SK-N-SH treated with all-trans-retinoic acid at 6 μM for 48 hours (cell line): Measurements from ENCODE around the gene GSG1L.

ENCODE experiments used
- ATAC-seq: fragments of 200-7000 bp; cut with Tn5 transposase; 3 replicates; pipeline ENCODE4 v1.9.1; 2020; ENCODE audit warnings: mild to moderate bottlenecking, moderate library complexity
- ARNTL ChIP-seq: fragments of 450-650 bp; formaldehyde crosslinking; IDR thresholded peaks from 2 replicates; pipeline ENCODE4 v1.5.0; 2020; ENCODE audit warnings: low read depth, mild to moderate bottlenecking, moderate library complexity, borderline replicate concordance
- BACH2 ChIP-seq: fragments of 250-450 bp; sonication (Bioruptor Pico); IDR thresholded peaks from 2 replicates; pipeline ENCODE4 v1.9.0; 2021; ENCODE audit warnings: mild to moderate bottlenecking, borderline replicate concordance
- CREB5 ChIP-seq: fragments of 250-450 bp; sonication (Bioruptor Pico); IDR thresholded peaks from 2 replicates; pipeline ENCODE4 v1.5.1; 2020; ENCODE audit warnings: low read depth, mild to moderate bottlenecking, moderate library complexity
- CSDC2 ChIP-seq: fragments of 250-450 bp; sonication (Bioruptor Pico); IDR thresholded peaks from 2 replicates; pipeline ENCODE4 v1.5.0; 2020; ENCODE audit warnings: mild to moderate bottlenecking, moderate library complexity
- CSRNP3 ChIP-seq: fragments of 250-450 bp; sonication (Bioruptor Pico); IDR thresholded peaks from 2 replicates; pipeline ENCODE4 v1.5.1; 2021; ENCODE audit warnings: mild to moderate bottlenecking, moderate library complexity
- ESRRG ChIP-seq: fragments of 250-450 bp; sonication (Bioruptor Pico); IDR thresholded peaks from 2 replicates; pipeline ENCODE4 v1.6.1; 2021; ENCODE audit warnings: mild to moderate bottlenecking
- GLIS3 ChIP-seq: fragments of 250-450 bp; sonication (Bioruptor Pico); IDR thresholded peaks from 2 replicates; pipeline ENCODE4 v1.5.0; 2020; ENCODE audit warnings: mild to moderate bottlenecking, moderate library complexity
- ISL1 ChIP-seq: fragments of 250-450 bp; sonication (Bioruptor Pico); IDR thresholded peaks from 2 replicates; pipeline ENCODE4 v2.1.2; 2022; ENCODE audit warnings: mild to moderate bottlenecking, moderate library complexity
- OSR1 ChIP-seq: fragments of 250-450 bp; sonication (Bioruptor Pico); IDR thresholded peaks from 2 replicates; pipeline ENCODE4 v1.8.0; 2022; ENCODE audit warnings: moderate library complexity, mild to moderate bottlenecking, inconsistent platforms
- PATZ1 ChIP-seq: fragments of 250-450 bp; sonication (Bioruptor Pico); IDR thresholded peaks from 2 replicates; pipeline ENCODE4 v1.8.0; 2020; ENCODE audit warnings: mild to moderate bottlenecking, moderate library complexity, borderline replicate concordance
- POU6F1 ChIP-seq: fragments of 250-450 bp; sonication (Bioruptor Pico); IDR thresholded peaks from 2 replicates; pipeline ENCODE4 v1.8.0; 2021; ENCODE audit warnings: low read depth, mild to moderate bottlenecking, moderate library complexity, borderline replicate concordance
- PPARA ChIP-seq: fragments of 250-450 bp; sonication (Bioruptor Pico); IDR thresholded peaks from 2 replicates; pipeline ENCODE4 v1.5.0; 2020; ENCODE audit warnings: mild to moderate bottlenecking, borderline replicate concordance
- RARB ChIP-seq: fragments of 250-450 bp; sonication (Bioruptor Pico); IDR thresholded peaks from 2 replicates; pipeline ENCODE4 v1.8.0; 2021; ENCODE audit warnings: mild to moderate bottlenecking, moderate library complexity
- SNAI2 ChIP-seq: fragments of 250-450 bp; sonication (Bioruptor Pico); IDR thresholded peaks from 2 replicates; pipeline ENCODE4 v1.5.0; 2020; ENCODE audit warnings: mild to moderate bottlenecking, moderate library complexity
- TCF4 ChIP-seq: fragments of 250-450 bp; sonication (Bioruptor Pico); IDR thresholded peaks from 2 replicates; pipeline ENCODE4 v1.8.0; 2021; ENCODE audit warnings: mild to moderate bottlenecking, moderate library complexity, borderline replicate concordance
- TOX ChIP-seq: fragments of 250-450 bp; sonication (Bioruptor Pico); IDR thresholded peaks from 2 replicates; pipeline ENCODE4 v1.8.0; 2021; ENCODE audit warnings: mild to moderate bottlenecking, moderate library complexity, borderline replicate concordance
- ZC3H10 ChIP-seq: fragments of 250-450 bp; sonication (Bioruptor Pico); IDR thresholded peaks from 2 replicates; pipeline ENCODE4 v1.5.1; 2021; ENCODE audit warnings: mild to moderate bottlenecking, moderate library complexity
- ZFP3 ChIP-seq: fragments of 250-450 bp; sonication (Bioruptor Pico); IDR thresholded peaks from 2 replicates; pipeline ENCODE4 v1.5.0; 2020; ENCODE audit warnings: mild to moderate bottlenecking, moderate library complexity
- ZFP30 ChIP-seq: fragments of 450-650 bp; formaldehyde crosslinking; IDR thresholded peaks from 2 replicates; pipeline ENCODE4 v1.5.0; 2022; ENCODE audit warnings: mild to moderate bottlenecking, moderate library complexity
- ZNF565 ChIP-seq: fragments of 450-650 bp; formaldehyde crosslinking; conservative IDR thresholded peaks from 2 replicates; pipeline ENCODE4 v1.5.0; 2020; ENCODE audit warnings: low read depth, mild to moderate bottlenecking, moderate library complexity
- ZNF70 ChIP-seq: fragments of 450-650 bp; formaldehyde crosslinking; IDR thresholded peaks from 2 replicates; pipeline ENCODE4 v1.5.0; 2020; ENCODE audit warnings: mild to moderate bottlenecking, moderate library complexity

The GSG1L gene

GRCh38 chr16:27817038-27817437, 246.5 kb downstream of the GSG1L start:
- no peak for ATAC-seq
- TF ChIP-seq OSR1 = no peak
- TF ChIP-seq BACH2 = no peak
- no peak for TF ChIP-seq ZFP30 (CRISPR knock-in tag)
- TF ChIP-seq CSRNP3 (CRISPR knock-in tag) = no peak
- TF ChIP-seq CREB5 = no peak
- no peak for TF ChIP-seq ZNF565
- no peak for TF ChIP-seq TCF4 (CRISPR knock-in tag)
- no peak for TF ChIP-seq ARNTL
- TF ChIP-seq TOX (CRISPR knock-in tag) = no peak
- TF ChIP-seq ISL1 (CRISPR knock-in tag) = no peak
- no peak for TF ChIP-seq ESRRG (CRISPR knock-in tag)
- no peak for TF ChIP-seq POU6F1
- TF ChIP-seq GLIS3 (CRISPR knock-in tag) = no peak
- TF ChIP-seq PPARA (CRISPR knock-in tag) = no peak
- TF ChIP-seq ZC3H10 (CRISPR knock-in tag) = no peak
- no peak for TF ChIP-seq RARB
- TF ChIP-seq, all 23 proteins: peak for 0

GRCh38 chr16:27816561-27816960, 247.0 kb downstream of the GSG1L start:
- no peak for ATAC-seq
- TF ChIP-seq CREB5 = no peak
- TF ChIP-seq ISL1 (CRISPR knock-in tag) = no peak
- TF ChIP-seq CSRNP3 (CRISPR knock-in tag) = no peak
- no peak for TF ChIP-seq ZC3H10 (CRISPR knock-in tag)
- TF ChIP-seq RARB = no peak
- TF ChIP-seq ZFP3 (CRISPR knock-in tag) = no peak
- TF ChIP-seq ESRRG (CRISPR knock-in tag) = no peak
- TF ChIP-seq SNAI2 (CRISPR knock-in tag) = no peak
- TF ChIP-seq PPARA (CRISPR knock-in tag) = no peak
- no peak for TF ChIP-seq ZFP30 (CRISPR knock-in tag)
- no peak for TF ChIP-seq CSDC2

GRCh38 chr16:27813591-27813990, 249.9 kb downstream of the GSG1L start:
- TF ChIP-seq PATZ1 (no peak), CSDC2 (no peak), POU6F1 (no peak), CSRNP3 (CRISPR knock-in tag) (no peak), ESRRG (CRISPR knock-in tag) (no peak), ARNTL (no peak), PPARA (CRISPR knock-in tag) (no peak), ZC3H10 (CRISPR knock-in tag) (no peak), ZFP30 (CRISPR knock-in tag) (no peak), ZNF70 (CRISPR knock-in tag) (no peak), ZFP3 (CRISPR knock-in tag) (no peak), OSR1 (no peak)
- ATAC-seq = no peak
